Left lung (tissue), 10 donors: Measurements from ENCODE around the gene ATRNL1. TPM values are rescaled to one million over a fixed set of nuclear protein-coding genes. Genes with fewer than 3 reads are reported as not detected.

Experiments used
- ATAC-seq: fragments of 200-7000 bp; cut with Tn5 transposase; one replicate; pipeline ENCODE4 v1.9.1; 2020; ENCODE audit warnings: moderate library complexity
- DNase-seq, 4 donors: peaks; one replicate each; pipeline ENCODE4 v3.0.0-alpha.2; 2013 to 2020
- H3K27ac ChIP-seq, 2 donors: fragments of 200-600 bp; sonication (generic) in 1 of 2; one replicate each; pipeline versions ENCODE4 v1.5.0 to v1.8.0; 2020 to 2021
- H3K27me3 ChIP-seq, 2 donors: fragments of 200-600 bp; sonication (generic) in 1 of 2; one replicate each; pipeline versions ENCODE4 v1.5.0 to v1.8.0; 2020 to 2021
- H3K36me3 ChIP-seq, 2 donors: fragments of 200-600 bp; sonication (generic) in 1 of 2; one replicate each; pipeline versions ENCODE4 v1.5.0 to v1.8.0; 2020 to 2021
- H3K4me1 ChIP-seq, 2 donors: fragments of 200-600 bp; one replicate each; pipeline ENCODE4 v1.8.0; 2021
- H3K4me3 ChIP-seq, 2 donors: fragments of 200-600 bp; sonication (generic) in 1 of 2; one replicate each; pipeline versions ENCODE4 v1.5.0 to v1.8.0; 2020 to 2021; ENCODE audit warnings: mild to moderate bottlenecking in 1 of 2
- H3K9me3 ChIP-seq, 2 donors: fragments of 200-600 bp; sonication (generic) in 1 of 2; one replicate each; pipeline versions ENCODE4 v1.5.0 to v1.8.0; 2020 to 2021
- intact Hi-C, 2 donors: fragments of 100-400 bp; cut with DNase I; formaldehyde crosslinking; loops; one replicate each; pipeline versions ENCODE4 v1.11.2 to v1.14.2; 2022
- polyA plus RNA-seq, 6 donors: library from polyadenylated mRNA; unstranded; fragments of 120-200 nt; gene quantifications; one replicate each; pipeline ENCODE4 v1.2.1, GENCODE V29; 2013; ENCODE audit not compliant: insufficient read length in 6 of 6
- total RNA-seq, 2 donors: library from RNA; stranded (reverse); fragmentation: NEBNext Ultra II Directional; extraction: Animal tissue kit (Norgen Biotek cat#: 25700); gene quantifications; one replicate each; pipeline ENCODE4 v1.2.1, GENCODE V29; 2021
- TF ChIP-seq, protein P1 (sequence below), 2 donors: fragments of 200-600 bp; sonication (generic) in 1 of 2; IDR thresholded peaks; one replicate each; pipeline versions ENCODE4 v1.5.0 to v1.8.0; 2021; ENCODE audit warnings: antibody characterized with exemption in 2 of 2
- donor health status: DM: no; HTN: yes; CAD: no.
- donor health status: DM: no; HTN: no; CAD: no.

The ATRNL1 gene
- total and polyA plus RNA-seq, 8 donors, result 0.26 to 6.7 (median 5.1) TPM

DNA sequence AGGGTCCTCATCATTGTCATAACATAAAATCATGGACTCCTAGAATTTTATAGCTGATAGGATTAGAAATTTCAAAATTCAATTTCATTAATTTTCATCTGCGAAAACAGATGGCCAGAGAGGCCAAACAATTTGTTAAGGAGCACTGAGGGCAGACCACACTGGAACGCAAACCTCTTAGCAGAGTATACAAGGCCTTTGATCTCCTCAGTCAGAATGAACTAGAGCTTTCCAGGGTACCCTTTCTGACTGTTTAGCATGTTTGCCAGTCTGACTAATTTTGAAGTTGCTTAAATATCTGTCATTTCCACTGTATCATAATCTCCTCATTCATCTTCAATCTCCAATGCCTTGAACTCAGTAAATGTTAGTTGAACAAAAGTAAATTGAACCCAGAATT, 41.9 kb upstream of the ATRNL1 start:
- H3K4me1 ChIP-seq, result no peaks in the 10 kb centered on the region
- TF ChIP-seq, protein P1, sequence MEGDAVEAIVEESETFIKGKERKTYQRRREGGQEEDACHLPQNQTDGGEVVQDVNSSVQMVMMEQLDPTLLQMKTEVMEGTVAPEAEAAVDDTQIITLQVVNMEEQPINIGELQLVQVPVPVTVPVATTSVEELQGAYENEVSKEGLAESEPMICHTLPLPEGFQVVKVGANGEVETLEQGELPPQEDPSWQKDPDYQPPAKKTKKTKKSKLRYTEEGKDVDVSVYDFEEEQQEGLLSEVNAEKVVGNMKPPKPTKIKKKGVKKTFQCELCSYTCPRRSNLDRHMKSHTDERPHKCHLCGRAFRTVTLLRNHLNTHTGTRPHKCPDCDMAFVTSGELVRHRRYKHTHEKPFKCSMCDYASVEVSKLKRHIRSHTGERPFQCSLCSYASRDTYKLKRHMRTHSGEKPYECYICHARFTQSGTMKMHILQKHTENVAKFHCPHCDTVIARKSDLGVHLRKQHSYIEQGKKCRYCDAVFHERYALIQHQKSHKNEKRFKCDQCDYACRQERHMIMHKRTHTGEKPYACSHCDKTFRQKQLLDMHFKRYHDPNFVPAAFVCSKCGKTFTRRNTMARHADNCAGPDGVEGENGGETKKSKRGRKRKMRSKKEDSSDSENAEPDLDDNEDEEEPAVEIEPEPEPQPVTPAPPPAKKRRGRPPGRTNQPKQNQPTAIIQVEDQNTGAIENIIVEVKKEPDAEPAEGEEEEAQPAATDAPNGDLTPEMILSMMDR (IDR thresholded peaks at IDR 0.05), result no peak
- no peak overlapping the region for H3K4me3 ChIP-seq
- H3K36me3 ChIP-seq, result no peaks in the 10 kb centered on the region
- H3K27me3 ChIP-seq, result no peaks in the 10 kb centered on the region
- intact Hi-C loops, result no loop called here
- ATAC-seq (no peak), DNase-seq (no peak)
- H3K9me3 ChIP-seq, result no peaks in the 10 kb centered on the region
- H3K27ac ChIP-seq, result no peak overlapping the region

DNA sequence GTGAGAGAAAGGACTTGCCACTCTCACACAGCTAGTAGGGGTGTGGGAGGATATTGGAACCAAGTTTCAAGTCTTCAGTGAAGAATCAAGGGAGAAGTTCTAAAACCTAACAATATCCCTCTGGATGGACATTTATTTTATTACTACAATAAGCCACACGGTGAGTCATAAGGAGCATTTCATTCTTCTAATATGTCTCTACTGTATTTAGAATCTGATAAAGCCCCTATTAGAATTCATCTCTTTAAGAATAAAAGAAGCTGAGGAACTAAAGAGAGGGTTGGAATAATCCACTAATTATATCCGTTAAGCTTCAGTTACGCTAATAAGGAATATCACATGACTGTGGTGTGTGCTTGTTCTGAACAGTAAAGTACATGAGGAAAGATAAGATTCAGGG, 40.9 kb upstream of the ATRNL1 start:
- DNase-seq (no peak), ATAC-seq (no peak)
- Histone ChIP-seq H3K27me3 (no peaks in the 10 kb centered on the region), H3K9me3 (no peaks in the 10 kb centered on the region), H3K4me3 (no peak overlapping the region), H3K36me3 (no peaks in the 10 kb centered on the region), H3K4me1 (no peaks in the 10 kb centered on the region), H3K27ac (no peak overlapping the region)
- intact Hi-C loops, result no loop called here
- TF ChIP-seq, protein P1 (IDR thresholded peaks at IDR 0.05), result no peak

- H3K4me1 ChIP-seq, result no peaks in the 10 kb centered on the region
- intact Hi-C loops, result no loop called here
- H3K36me3 ChIP-seq, result no peaks in the 10 kb centered on the region
- ATAC-seq, result no peak
- H3K9me3 ChIP-seq, result no peaks in the 10 kb centered on the region
- no peaks in the 10 kb centered on the region for H3K27me3 ChIP-seq
- TF ChIP-seq, protein P1 (IDR thresholded peaks at IDR 0.05), result no peak
- H3K27ac ChIP-seq, result no peak overlapping the region
- no peak overlapping the region for H3K4me3 ChIP-seq
- no peak for DNase-seq
Measured at GRCh38 chr10:115052728-115053127, 40.4 kb upstream of the ATRNL1 start.

GRCh38 chr10:115056186-115056585, 37.0 kb upstream of the ATRNL1 start:
- no peaks in the 10 kb centered on the region for H3K36me3 ChIP-seq
- no peaks in the 10 kb centered on the region for H3K27me3 ChIP-seq
- no peaks in the 10 kb centered on the region for H3K9me3 ChIP-seq
- no peak for DNase-seq
- H3K27ac ChIP-seq, result no peak overlapping the region
- ATAC-seq, result no peak
- no peaks in the 10 kb centered on the region for H3K4me1 ChIP-seq
- intact Hi-C loops, result no loop called here
- TF ChIP-seq, protein P1 (IDR thresholded peaks at IDR 0.05), result no peak
- no peak overlapping the region for H3K4me3 ChIP-seq

- peaks cover 0 to 4% of the 10 kb centered on the region in 2 donors for H3K27me3 ChIP-seq
- H3K27ac ChIP-seq, result no peak overlapping the region
- no peaks in the 10 kb centered on the region for H3K4me1 ChIP-seq
- TF ChIP-seq, protein P1 (IDR thresholded peaks at IDR 0.05), result no peak
- ATAC-seq (no peak), DNase-seq (no peak)
- intact Hi-C loops, result no loop called here
- no peaks in the 10 kb centered on the region for H3K36me3 ChIP-seq
- no peak overlapping the region for H3K4me3 ChIP-seq
- no peaks in the 10 kb centered on the region for H3K9me3 ChIP-seq
Measured at GRCh38 chr10:115059301-115059898, 33.8 kb upstream of the ATRNL1 start.
